ENCODE data around the gene UBTF. TPM values are rescaled to one million over a fixed set of nuclear protein-coding genes. Genes with fewer than 3 reads are reported as not detected.

The UBTF gene
- polyA plus RNA-seq, 3 donors = 6.0 to 13.1 (median 12.5) TPM

- H3K9me3 Mint-ChIP-seq = peaks cover 0 to 2% (median 0%) of the 10 kb centered on the region in 7 donors
- Histone ChIP-seq H3K4me2 (replicated peaks; ENCODE audit: extremely low read depth, low read length, poor library complexity, severe bottlenecking) (no peak within 1 kb of the TSS), H2AFZ (ENCODE audit: insufficient read depth, low read depth, low read length, poor library complexity, severe bottlenecking) (no peak within 1 kb of the TSS), H3K9ac (ENCODE audit: insufficient read depth, low read length, poor library complexity, severe bottlenecking) (no peak within 1 kb of the TSS), H3K4me3 (replicated peaks in 1 of 3; ENCODE audit: low read depth in 2 of 3, low read length in 3 of 3) (no peak within 1 kb of the TSS), H3K27ac (ENCODE audit: low read depth in 1 of 2, low read length in 2 of 2) (no peak within 1 kb of the TSS), H3K79me2 (ENCODE audit: insufficient read depth, low read length) (no peaks in the 10 kb centered on the region), H3K27me3 (ENCODE audit: control insufficient read depth in 2 of 2, insufficient read depth in 2 of 2, low read length in 2 of 2) (peaks cover 0 to 6% of the 10 kb centered on the region in 2 donors), H3K4me1 (ENCODE audit: control insufficient read depth in 1 of 2, insufficient read depth in 2 of 2, low read length in 2 of 2) (peaks cover 0 to 2% of the 10 kb centered on the region in 2 donors), H3K36me3 (replicated peaks in 1 of 2; ENCODE audit: control insufficient read depth in 1 of 2, insufficient read depth in 2 of 2, low read length in 2 of 2) (peaks cover 0 to under 1% of the 10 kb centered on the region in 2 donors), H4K20me1 (ENCODE audit: insufficient read depth, low read length) (no peaks in the 10 kb centered on the region), H3K9me3 (replicated peaks in 1 of 2; ENCODE audit: control insufficient read depth in 1 of 2, insufficient read depth in 1 of 2, low read length in 2 of 2) (no peaks in the 10 kb centered on the region)
- intact Hi-C loops (cut with micrococcal nuclease) = no loop called here
- DNase-seq = no peak
- peaks cover 3% of the 10 kb centered on the region for H3K4me1 Mint-ChIP-seq
- 76% methylated on average over 19 of the region's 21 CpGs for WGBS (ENCODE audit: insufficient coverage)
- peak within 1 kb of the TSS in 1 of 2 donors; percentile 36 for H3K4me3 Mint-ChIP-seq
- peaks cover 3 to 12% of the 10 kb centered on the region in 2 donors for H3K36me3 Mint-ChIP-seq
- H3K27ac Mint-ChIP-seq = peak within 1 kb of the TSS in 1 of 7 donors; percentile 61
- H3K27me3 Mint-ChIP-seq (ENCODE audit: low read depth in 3 of 3) = peaks cover 3 to 5% (median 4%) of the 10 kb centered on the region in 3 donors
- no peak for TF ChIP-seq CTCF (IDR thresholded peaks at IDR 0.05)
Observed at GRCh38 chr17:44170499-44171201, 48.8 kb downstream of the UBTF start, which contains the start of gene ASB16. ASB16 (plus strand) TSS chr17:44170704; CDS start chr17:44170790, 86 bp downstream.

GRCh38 chr17:44170135-44170498, 49.4 kb downstream of the UBTF start:
- intact Hi-C loops (cut with micrococcal nuclease) = no loop called here
- Histone ChIP-seq H2AFZ (ENCODE audit: insufficient read depth, low read depth, low read length, poor library complexity, severe bottlenecking) (no peak overlapping the region), H3K4me3 (replicated peaks in 1 of 3; ENCODE audit: low read depth in 2 of 3, low read length in 3 of 3) (no peak overlapping the region), H3K79me2 (ENCODE audit: insufficient read depth, low read length) (no peaks in the 10 kb centered on the region), H3K27me3 (ENCODE audit: control insufficient read depth in 2 of 2, insufficient read depth in 2 of 2, low read length in 2 of 2) (peaks cover 0 to 6% of the 10 kb centered on the region in 2 donors), H3K27ac (ENCODE audit: low read depth in 1 of 2, low read length in 2 of 2) (no peak overlapping the region), H3K9ac (ENCODE audit: insufficient read depth, low read length, poor library complexity, severe bottlenecking) (no peak overlapping the region), H4K20me1 (ENCODE audit: insufficient read depth, low read length) (no peaks in the 10 kb centered on the region), H3K9me3 (replicated peaks in 1 of 2; ENCODE audit: control insufficient read depth in 1 of 2, insufficient read depth in 1 of 2, low read length in 2 of 2) (no peaks in the 10 kb centered on the region), H3K36me3 (replicated peaks in 1 of 2; ENCODE audit: control insufficient read depth in 1 of 2, insufficient read depth in 2 of 2, low read length in 2 of 2) (no peaks in the 10 kb centered on the region), H3K4me2 (replicated peaks; ENCODE audit: extremely low read depth, low read length, poor library complexity, severe bottlenecking) (no peak overlapping the region), H3K4me1 (ENCODE audit: control insufficient read depth in 1 of 2, insufficient read depth in 2 of 2, low read length in 2 of 2) (peaks cover 0 to 2% of the 10 kb centered on the region in 2 donors)
- no peak for DNase-seq
- Mint-ChIP-seq H3K36me3 (peaks cover 0 to 8% of the 10 kb centered on the region in 2 donors), H3K27me3 (ENCODE audit: low read depth in 3 of 3) (peaks cover 3 to 5% (median 4%) of the 10 kb centered on the region in 3 donors), H3K9me3 (peaks cover 0 to 2% (median 0%) of the 10 kb centered on the region in 7 donors), H3K27ac (peak overlapping the region in 1 of 7 donors; percentile 61), H3K4me3 (peak overlapping the region in 1 of 2 donors; percentile 36), H3K4me1 (peaks cover 3% of the 10 kb centered on the region)
- no peak for TF ChIP-seq CTCF (IDR thresholded peaks at IDR 0.05)
- WGBS (ENCODE audit: insufficient coverage) = 82% methylated on average over 3 of the region's 5 CpGs
